ENCODE measurements around the gene TMEM86B.

TMEM86B gene

GRCh38 chr19:55254625-55254977 is 26.0 kb upstream of the TMEM86B start (continued):
- no peak for TF ChIP-seq HOXA7 (CRISPR knock-in tag; IDR thresholded peaks at IDR 0.05; ENCODE audit: borderline replicate concordance)
- TF ChIP-seq ZNF510 (tag by site-specific recombination; IDR thresholded peaks at IDR 0.05; ENCODE audit: insufficient replicate concordance): no peak
- TF ChIP-seq INSM2 (tag by site-specific recombination; IDR thresholded peaks at IDR 0.05): no peak

- H3K9me3 ChIP-seq (ENCODE audit: control insufficient read depth, insufficient read depth, low read depth, low read length): no peaks in the 10 kb centered on the region
- H3K4me3 ChIP-seq (ENCODE audit: low read depth, low read length): no peak overlapping the region
- ChIA-PET CTCF (interaction anchor here (0.9 to 1.3 kb wide), 3 partner anchors 18 to 47 kb away, joined by 3 to 6 read pairs (median 4); no protein-coding TSS in a partner anchor), POLR2A (no interaction called here)
- peaks cover 21% of the 10 kb centered on the region for H3K4me1 ChIP-seq (ENCODE audit: control insufficient read depth, insufficient read depth, low read length)
- TF ChIP-seq KLF9 (tag by site-specific recombination; IDR thresholded peaks at IDR 0.05; ENCODE audit: low read depth): no peak
- TF ChIP-seq PRDM1 (tag by site-specific recombination; IDR thresholded peaks at IDR 0.05): peak; percentile 27; the same call in 1 of the 2 replicates
- no peak for TF ChIP-seq BCL11A (tag by site-specific recombination; IDR thresholded peaks at IDR 0.05; ENCODE audit: low read depth)
- H3K36me3 ChIP-seq (ENCODE audit: control insufficient read depth in 2 of 2, insufficient read depth in 1 of 2, low read length in 2 of 2): peaks cover 0 to 44% of the 10 kb centered on the region in 2 experiments; a peak in 2 of 3 replicates
- H3K27ac ChIP-seq (ENCODE audit: extremely low read depth, low read depth, low read length): no peak overlapping the region
Measured at GRCh38 chr19:55253842-55254624, 25.5 kb upstream of the TMEM86B start.

- H3K4me3 ChIP-seq (ENCODE audit: low read depth, low read length): no peak overlapping the region
- peaks cover 21% of the 10 kb centered on the region for H3K4me1 ChIP-seq (ENCODE audit: control insufficient read depth, insufficient read depth, low read length)
- H3K36me3 ChIP-seq (ENCODE audit: control insufficient read depth in 2 of 2, insufficient read depth in 1 of 2, low read length in 2 of 2): peaks cover 0 to 49% of the 10 kb centered on the region in 2 experiments; a peak in 2 of 3 replicates
- POLR2A ChIA-PET: interaction anchor here (0.7 kb wide), 1 partner anchor 36 kb away, joined by 10 read pairs; no protein-coding TSS in a partner anchor
- no peaks in the 10 kb centered on the region for H3K9me3 ChIP-seq (ENCODE audit: control insufficient read depth, insufficient read depth, low read depth, low read length)
- CTCF ChIA-PET: interaction anchor here (1.0 kb wide), 1 partner anchor 93 kb away, joined by 3 read pairs; no protein-coding TSS in a partner anchor
- TF ChIP-seq ZNF596 (tag by site-specific recombination; IDR thresholded peaks at IDR 0.05): no peak
- no peak for TF ChIP-seq ZNF239 (tag by site-specific recombination; IDR thresholded peaks at IDR 0.05)
- no peak for TF ChIP-seq ZNF175 (tag by site-specific recombination; IDR thresholded peaks at IDR 0.05)
- no peak for TF ChIP-seq ZBTB17 (tag by site-specific recombination; IDR thresholded peaks at IDR 0.05)
- TF ChIP-seq INSM2 (tag by site-specific recombination; IDR thresholded peaks at IDR 0.05): no peak
- no peak for TF ChIP-seq ZNF394 (tag by site-specific recombination; IDR thresholded peaks at IDR 0.05; ENCODE audit: borderline replicate concordance)
- no peak for TF ChIP-seq KLF16 (tag by site-specific recombination; IDR thresholded peaks at IDR 0.05)
- TF ChIP-seq GLI2 (tag by site-specific recombination; IDR thresholded peaks at IDR 0.05; ENCODE audit: borderline replicate concordance, low read depth): no peak
- TF ChIP-seq ZXDB (tag by site-specific recombination; IDR thresholded peaks at IDR 0.05): no peak
- no peak for TF ChIP-seq ZNF398 (tag by site-specific recombination; IDR thresholded peaks at IDR 0.05)
- no peak for TF ChIP-seq ZNF146 (tag by site-specific recombination; IDR thresholded peaks at IDR 0.05)
- TF ChIP-seq ZNF837 (tag by site-specific recombination; IDR thresholded peaks at IDR 0.05): no peak
- H3K27ac ChIP-seq (ENCODE audit: extremely low read depth, low read depth, low read length): no peak overlapping the region
Measured at GRCh38 chr19:55252760-55253663, 24.4 kb upstream of the TMEM86B start.
